H9 (cell line): ENCODE measurements around the gene HS1BP3. TPM values are rescaled to one million over a fixed set of nuclear protein-coding genes. Genes with fewer than 3 reads are reported as not detected.

Source experiments
- DNase-seq: peaks from one replicate; pipeline ENCODE4 v3.0.0-alpha.2; 2017
- H2AFZ ChIP-seq: one replicate; pipeline ENCODE4 v1.6.1; 2013; ENCODE audit warnings: mild to moderate bottlenecking, low read length, control low read depth, moderate library complexity
- H2AK5ac ChIP-seq: 2 replicates; pipeline ENCODE4 v1.6.1; 2013; ENCODE audit warnings: low read length, control low read depth, mixed read lengths; ENCODE audit not compliant: insufficient read length
- H2BK120ac ChIP-seq: one replicate; pipeline ENCODE4 v1.6.1; 2013; ENCODE audit warnings: low read depth, mild to moderate bottlenecking, low read length, control low read depth, inconsistent platforms; ENCODE audit not compliant: poor library complexity, severe bottlenecking
- H2BK12ac ChIP-seq: 2 replicates; pipeline ENCODE4 v1.6.1; 2013; ENCODE audit warnings: low read length, control low read depth, mixed read lengths, low read depth; ENCODE audit not compliant: insufficient read length
- H2BK15ac ChIP-seq: 2 replicates; pipeline ENCODE4 v1.6.1; 2013; ENCODE audit warnings: low read depth, low read length, control low read depth
- H2BK20ac ChIP-seq: one replicate; pipeline ENCODE4 v1.6.1; 2013; ENCODE audit warnings: low read depth, mild to moderate bottlenecking, low read length, control low read depth, inconsistent platforms; ENCODE audit not compliant: poor library complexity, severe bottlenecking
- H2BK5ac ChIP-seq: 2 replicates; pipeline ENCODE4 v1.6.1; 2013; ENCODE audit warnings: low read length, control low read depth, mixed read lengths; ENCODE audit not compliant: insufficient read length
- H3K14ac ChIP-seq: 2 replicates; pipeline ENCODE4 v1.6.1; 2013; ENCODE audit warnings: low read length, control low read depth; ENCODE audit not compliant: insufficient read depth
- H3K18ac ChIP-seq: 2 replicates; pipeline ENCODE4 v1.6.1; 2013; ENCODE audit warnings: low read depth, mild to moderate bottlenecking, mixed read lengths, low read length, control low read depth; ENCODE audit not compliant: insufficient read length
- H3K23ac ChIP-seq: 2 replicates; pipeline ENCODE4 v1.6.1; 2013; ENCODE audit warnings: low read length, control low read depth, mixed read lengths, low read depth; ENCODE audit not compliant: insufficient read length
- H3K23me2 ChIP-seq: 2 replicates; pipeline ENCODE4 v1.6.1; 2013; ENCODE audit warnings: low read depth, mild to moderate bottlenecking, mixed read lengths, low read length, control low read depth; ENCODE audit not compliant: insufficient read length, poor library complexity, severe bottlenecking
- H3K27ac ChIP-seq: 2 replicates; pipeline ENCODE4 v1.5.1; 2013; ENCODE audit warnings: low read length, control low read depth, mixed read lengths, low read depth; ENCODE audit not compliant: insufficient read length
- H3K27me3 ChIP-seq: 2 replicates; pipeline ENCODE4 v1.6.1; 2013; ENCODE audit warnings: low read length, control low read depth, inconsistent platforms; ENCODE audit not compliant: insufficient read depth
- H3K4ac ChIP-seq: 2 replicates; pipeline ENCODE4 v1.6.1; 2013; ENCODE audit warnings: low read depth, mild to moderate bottlenecking, control low read depth, inconsistent platforms, low read length, moderate library complexity
- H3K4me1 ChIP-seq: 2 replicates; pipeline ENCODE4 v1.6.1; 2013; ENCODE audit warnings: low read length, control low read depth, inconsistent platforms; ENCODE audit not compliant: insufficient read depth
- H3K4me2 ChIP-seq: 2 replicates; pipeline ENCODE4 v1.6.1; 2013; ENCODE audit warnings: low read length, control low read depth, mixed read lengths; ENCODE audit not compliant: insufficient read length, insufficient read depth
- H3K56ac ChIP-seq: 2 replicates; pipeline ENCODE4 v1.6.1; 2013; ENCODE audit warnings: low read depth, mild to moderate bottlenecking, mixed read lengths, low read length, control low read depth; ENCODE audit not compliant: insufficient read length
- H3K79me1 ChIP-seq: 2 replicates; pipeline ENCODE4 v1.6.1; 2013; ENCODE audit warnings: low read depth, mild to moderate bottlenecking, moderate library complexity, low read length, control low read depth, inconsistent platforms; ENCODE audit not compliant: insufficient read depth, poor library complexity, severe bottlenecking
- H3K79me2 ChIP-seq: 2 replicates; pipeline ENCODE4 v1.6.1; 2013; ENCODE audit warnings: low read length, control low read depth, inconsistent platforms; ENCODE audit not compliant: insufficient read depth
- H3K9ac ChIP-seq: 2 replicates; pipeline ENCODE4 v1.6.1; 2013; ENCODE audit warnings: low read length, control low read depth, mixed read lengths; ENCODE audit not compliant: insufficient read length; ENCODE audit errors: extremely low read depth
- H3K9me3 ChIP-seq: one replicate; pipeline ENCODE4 v1.6.1; 2013; ENCODE audit warnings: low read depth, low read length, inconsistent platforms; ENCODE audit not compliant: control insufficient read depth
- H3T11ph ChIP-seq: one replicate; pipeline ENCODE4 v1.6.1; 2013; ENCODE audit warnings: mild to moderate bottlenecking, low read length, control low read depth, inconsistent platforms
- H4K20me1 ChIP-seq: one replicate; pipeline ENCODE4 v1.6.1; 2013; ENCODE audit not compliant: control insufficient read depth, insufficient read length, insufficient read depth
- H4K5ac ChIP-seq: 2 replicates; pipeline ENCODE4 v1.6.1; 2013; ENCODE audit warnings: low read depth, mild to moderate bottlenecking, mixed read lengths, low read length, control low read depth; ENCODE audit not compliant: insufficient read length
- H4K8ac ChIP-seq: replicated peaks from 2 replicates; pipeline ENCODE4 v1.6.1; 2013; ENCODE audit warnings: low read length, control low read depth, mixed read lengths, low read depth; ENCODE audit not compliant: insufficient read length
- H4K91ac ChIP-seq: 2 replicates; pipeline ENCODE4 v1.6.1; 2013; ENCODE audit warnings: low read depth, mild to moderate bottlenecking, moderate library complexity, mixed read lengths, low read length, control low read depth; ENCODE audit not compliant: insufficient read length
- H3K27ac Mint-ChIP-seq, 3 experiments: 2 replicates in 2 of 3; 3 replicates in 1 of 3; pipeline ENCODE4 v1.8.0; 2020 to 2021; ENCODE audit warnings: mixed read lengths in 3 of 3, mild to moderate bottlenecking in 1 of 3, moderate library complexity in 1 of 3
- H3K27me3 Mint-ChIP-seq: 2 replicates; pipeline ENCODE4 v1.8.0; 2021; ENCODE audit warnings: low read depth, mild to moderate bottlenecking, moderate library complexity, mixed read lengths
- H3K36me3 Mint-ChIP-seq, 3 experiments: 2 replicates in 2 of 3; 3 replicates in 1 of 3; pipeline ENCODE4 v1.8.0; 2020 to 2021; ENCODE audit warnings: low read depth in 3 of 3, mixed read lengths in 3 of 3; ENCODE audit not compliant: insufficient read depth in 1 of 3
- H3K4me1 Mint-ChIP-seq, 2 experiments: 2 replicates each; pipeline ENCODE4 v1.8.0; 2020; ENCODE audit warnings: mixed read lengths in 2 of 2
- H3K4me3 Mint-ChIP-seq, 2 experiments: 2 replicates in 1 of 2; 3 replicates in 1 of 2; pipeline ENCODE4 v1.8.0; 2020 to 2021; ENCODE audit warnings: mild to moderate bottlenecking in 2 of 2, mixed read lengths in 2 of 2, moderate library complexity in 1 of 2
- H3K9me3 Mint-ChIP-seq, 2 experiments: 2 replicates in 1 of 2; 3 replicates in 1 of 2; pipeline ENCODE4 v1.8.0; 2020; ENCODE audit warnings: mild to moderate bottlenecking in 2 of 2, mixed read lengths in 2 of 2, moderate library complexity in 1 of 2
- CTCF ChIP-seq: fragments of 200-600 bp; sonication (generic); conservative IDR thresholded peaks from 3 replicates; pipeline ENCODE4 v1.8.0; 2021; ENCODE audit warnings: antibody characterized with exemption, mild to moderate bottlenecking
- WGBS: extraction: QIAGEN DNeasy Blood & Tissue Kit; methylation state at CpG from one replicate; pipeline ENCODE4 v1.1.7; 2013; ENCODE audit warnings: missing lambda C conversion rate, low lambda C conversion rate, mixed read lengths; ENCODE audit not compliant: insufficient read length; ENCODE audit errors: extremely low coverage; 5-methylcytosine and 5-hydroxymethylcytosine counted together
- total RNA-seq: library from RNA; stranded (reverse); gene quantifications from 2 replicates; pipeline ENCODE4 v1.2.1, GENCODE V29; 2021

The HS1BP3 gene
- total RNA-seq, 1 experiment from 2014 or later = 11.1 TPM

- Histone ChIP-seq H3K79me1 (no peaks in the 10 kb centered on the region), H2AK5ac (no peak overlapping the region), H3K27ac (no peak overlapping the region), H2BK15ac (no peak overlapping the region), H3K27me3 (no peaks in the 10 kb centered on the region), H3K9me3 (no peaks in the 10 kb centered on the region), H4K91ac (no peak overlapping the region), H2AFZ (no peak overlapping the region), H3K4me1 (no peaks in the 10 kb centered on the region), H2BK5ac (no peak overlapping the region), H3K56ac (no peak overlapping the region), H4K5ac (no peak overlapping the region), H3K4ac (no peak overlapping the region), H4K20me1 (no peaks in the 10 kb centered on the region), H3K18ac (no peak overlapping the region), H3K9ac (no peak overlapping the region), H3K79me2 (no peaks in the 10 kb centered on the region), H3K23me2 (no peaks in the 10 kb centered on the region), H3K4me2 (no peak overlapping the region), H3T11ph (no peak overlapping the region), H4K8ac (no peak overlapping the region), H2BK20ac (no peak overlapping the region), H2BK12ac (no peak overlapping the region), H3K14ac (no peak overlapping the region), H3K23ac (no peak overlapping the region), H2BK120ac (no peak overlapping the region)
- Mint-ChIP-seq H3K27me3 (peaks cover 2% of the 10 kb centered on the region; the same call in 1 of the 2 replicates), H3K4me3 (no peak overlapping the region), H3K27ac (peak overlapping the region in 1 of 3 experiments; percentile 29; a peak in 1 of 7 replicates), H3K9me3 (peaks cover 2 to 8% of the 10 kb centered on the region in 2 experiments; a peak in 4 of 5 replicates), H3K36me3 (peaks cover 0 to 11% (median 0%) of the 10 kb centered on the region in 3 experiments; a peak in 4 of 7 replicates), H3K4me1 (peaks cover 7 to 12% of the 10 kb centered on the region in 2 experiments)
- WGBS = no CpG with 5 or more reads among the region's 7 CpGs
- DNase-seq = no peak
- TF ChIP-seq CTCF = no peak
Observed at GRCh38 chr2:20608666-20609348, 42.1 kb downstream of the HS1BP3 start.
